Measurements from ENCODE around the gene HSPA9.

HSPA9 gene

GRCh38 chr5:138560971-138561370, 14.2 kb downstream of the HSPA9 start:
- DNase-seq (ENCODE audit: low read depth), result no peak

- DNase-seq (ENCODE audit: low read depth), result no peak
Measured at GRCh38 chr5:138559937-138560336, 15.3 kb downstream of the HSPA9 start.

- no peak for DNase-seq (ENCODE audit: low read depth)
Measured at GRCh38 chr5:138557677-138558076, 17.5 kb downstream of the HSPA9 start.

GRCh38 chr5:138554143-138554542, 21.1 kb downstream of the HSPA9 start:
- no peak for DNase-seq (ENCODE audit: low read depth)

GRCh38 chr5:138553437-138554095, 21.6 kb downstream of the HSPA9 start:
- no peak for DNase-seq (ENCODE audit: low read depth)

GRCh38 chr5:138552657-138553056, 22.5 kb downstream of the HSPA9 start:
- DNase-seq (ENCODE audit: low read depth), result no peak

- no peak for DNase-seq (ENCODE audit: low read depth)
Measured at GRCh38 chr5:138549414-138549813, 25.8 kb downstream of the HSPA9 start.

GRCh38 chr5:138545919-138546562, 29.2 kb downstream of the HSPA9 start:
- DNase-seq (ENCODE audit: low read depth), result no peak

- DNase-seq (ENCODE audit: low read depth), result no peak
Measured at GRCh38 chr5:138544181-138545134, 30.7 kb downstream of the HSPA9 start.

- no peak for DNase-seq (ENCODE audit: low read depth)
Measured at GRCh38 chr5:138543730-138544104, 31.5 kb downstream of the HSPA9 start.

GRCh38 chr5:138542956-138543729, 32.1 kb downstream of the HSPA9 start, which contains the start of gene ETF1:
ETF1 (minus strand) TSS chr5:138543236; CDS start chr5:138542918, 318 bp downstream.
- DNase-seq (ENCODE audit: low read depth), result peak; percentile 74

- DNase-seq (ENCODE audit: low read depth), result peak; percentile 11
Measured at GRCh38 chr5:138542180-138542955, 32.8 kb downstream of the HSPA9 start.

- no peak for DNase-seq (ENCODE audit: low read depth)
Measured at GRCh38 chr5:138541511-138542179, 33.6 kb downstream of the HSPA9 start.

GRCh38 chr5:138539791-138540190, 35.4 kb downstream of the HSPA9 start:
- no peak for DNase-seq (ENCODE audit: low read depth)

GRCh38 chr5:138538943-138539627, 36.1 kb downstream of the HSPA9 start:
- no peak for DNase-seq (ENCODE audit: low read depth)

- no peak for DNase-seq (ENCODE audit: low read depth)
Measured at GRCh38 chr5:138536665-138537315, 38.4 kb downstream of the HSPA9 start.

- no peak for DNase-seq (ENCODE audit: low read depth)
Measured at GRCh38 chr5:138536215-138536614, 39.0 kb downstream of the HSPA9 start.

GRCh38 chr5:138533973-138534941, 40.9 kb downstream of the HSPA9 start:
- no peak for DNase-seq (ENCODE audit: low read depth)
